Peyer's patch (tissue), 4 donors: ENCODE data around the gene RSPRY1.

ENCODE experiments used
- CTCF ChIP-seq, 6 experiments: fragments of 450-650 bp in 4 of 6; fragments of 200-600 bp in 2 of 6; sonication (generic) in 1 of 6; IDR thresholded peaks; one replicate each; pipeline ENCODE4 v1.5.1; 2017 to 2019; ENCODE audit warnings: antibody characterized with exemption in 6 of 6, mild to moderate bottlenecking in 3 of 6, moderate library complexity in 1 of 6
- POLR2A ChIP-seq, 2 donors: fragments of 450-650 bp; IDR thresholded peaks; one replicate each; pipeline ENCODE4 v1.5.1; 2017; ENCODE audit warnings: antibody characterized with exemption in 2 of 2, mild to moderate bottlenecking in 2 of 2, moderate library complexity in 2 of 2

DNA sequence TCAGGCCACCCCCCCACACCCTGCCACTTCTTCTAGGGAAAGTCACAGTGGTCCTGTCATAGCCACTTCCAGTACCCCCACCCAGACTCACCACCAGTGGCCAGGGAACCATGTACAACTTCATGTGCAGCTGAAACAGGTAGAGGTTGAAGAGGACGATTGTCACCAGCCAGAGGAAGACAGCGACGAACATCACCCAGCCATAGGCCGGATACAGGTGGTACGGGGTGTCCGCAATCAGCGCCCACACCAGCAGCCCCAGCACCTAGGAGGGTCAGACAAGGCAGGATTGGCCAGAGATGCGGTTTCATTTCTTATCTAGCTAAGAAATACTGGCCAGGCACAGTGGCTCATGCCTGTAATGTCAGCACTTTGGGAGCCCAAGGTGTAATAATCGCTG is 75.7 kb downstream of the RSPRY1 start:
- TF ChIP-seq POLR2A (IDR thresholded peaks at IDR 0.05) (no peak), CTCF (IDR thresholded peaks at IDR 0.05) (no peak)
